Esophagus squamous epithelium (tissue), 5 donors: ENCODE measurements around the gene PRR20G. TPM values are rescaled to one million over a fixed set of nuclear protein-coding genes. Genes with fewer than 3 reads are reported as not detected.

ENCODE experiments used
- DNase-seq: peaks from one replicate; lab custom pipeline; 2025; lab: John Stamatoyannopoulos, UW
- H3K27ac ChIP-seq, 4 donors: fragments of 200-600 bp; sonication (generic); one replicate each; pipeline ENCODE4 v1.5.1; 2016 to 2019; ENCODE audit warnings: mild to moderate bottlenecking in 1 of 4
- H3K27me3 ChIP-seq, 4 donors: fragments of 200-600 bp; sonication (generic); 1 replicate in 3 of 4; 2 replicates in 1 of 4; pipeline versions ENCODE4 v1.5.1 to v1.6.0; 2017 to 2021; ENCODE audit warnings: antibody characterized with exemption in 1 of 4
- H3K36me3 ChIP-seq, 3 donors: fragments of 200-600 bp; sonication (generic); one replicate each; pipeline ENCODE4 v1.5.1; 2016 to 2019
- H3K4me1 ChIP-seq, 3 donors: fragments of 200-600 bp; sonication (generic); one replicate each; pipeline ENCODE4 v1.5.1; 2017 to 2019
- H3K4me3 ChIP-seq, 4 donors: fragments of 200-600 bp; sonication (generic); 1 replicate in 3 of 4; 2 replicates in 1 of 4; pipeline ENCODE4 v1.5.1; 2016 to 2019; ENCODE audit warnings: mild to moderate bottlenecking in 2 of 4, moderate library complexity in 1 of 4
- H3K9me3 ChIP-seq, 3 donors: fragments of 200-600 bp; sonication (generic); one replicate each; pipeline ENCODE4 v1.5.1; 2016 to 2019
- CTCF ChIP-seq, 6 experiments: fragments of 450-650 bp in 4 of 6; fragments of 200-600 bp in 2 of 6; sonication (generic) in 2 of 6; IDR thresholded peaks; one replicate each; pipeline ENCODE4 v1.5.1; 2016 to 2019; ENCODE audit warnings: antibody characterized with exemption in 6 of 6, mild to moderate bottlenecking in 4 of 6, moderate library complexity in 4 of 6
- POLR2A ChIP-seq, 4 donors: fragments of 450-650 bp; IDR thresholded peaks; one replicate each; pipeline ENCODE4 v1.6.1; 2017; ENCODE audit warnings: antibody characterized with exemption in 4 of 4, mild to moderate bottlenecking in 4 of 4, moderate library complexity in 3 of 4
- WGBS, 2 donors: methylation state at CpG; one replicate each; pipeline ENCODE4 v1.1.5; 2018; 5-methylcytosine and 5-hydroxymethylcytosine counted together
- intact Hi-C: fragments of 100-400 bp; cut with DNase I; formaldehyde crosslinking; loops from one replicate; pipeline ENCODE4 v1.15.0; 2022
- total RNA-seq, 4 donors: library from RNA; depleted of rRNA; stranded (reverse); fragments of >200 nt; gene quantifications; one replicate each; pipeline ENCODE4 v1.1.0, GENCODE V29; 2016
- donor health status: DM: yes; HTN: yes; CAD: no.

PRR20G gene
- total RNA-seq = not detected

DNA sequence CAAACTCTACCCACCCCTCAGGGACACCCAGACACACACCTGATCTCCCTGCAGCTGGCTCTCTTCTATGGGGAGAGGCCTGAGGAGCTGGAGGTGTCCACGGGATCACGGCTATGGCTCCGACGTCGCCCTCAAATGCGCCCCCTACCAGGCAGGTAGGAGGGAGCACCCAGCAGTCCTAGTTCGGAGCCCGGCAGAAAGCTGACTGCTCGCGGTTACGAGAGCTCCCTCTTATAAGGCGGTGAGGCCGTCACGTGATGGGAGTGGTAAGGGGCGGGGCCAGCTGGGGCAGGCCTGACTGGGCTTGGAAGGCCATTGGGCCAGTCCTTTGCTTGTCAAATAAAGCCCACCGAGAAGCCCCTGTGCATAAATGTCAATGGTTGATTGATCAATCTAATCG, at the start of gene PRR20G:
PRR20G (minus strand) TSS at position 207 of the 400 bp plus-strand sequence. CDS start 681 bp downstream, outside the sequence.
- intact Hi-C loops = no loop called here
- WGBS, 2 donors = 80 to 93% methylated on average over 6 to 17 of the region's 17 CpGs
- no peaks in the 10 kb centered on the region for H3K9me3 ChIP-seq

DNA sequence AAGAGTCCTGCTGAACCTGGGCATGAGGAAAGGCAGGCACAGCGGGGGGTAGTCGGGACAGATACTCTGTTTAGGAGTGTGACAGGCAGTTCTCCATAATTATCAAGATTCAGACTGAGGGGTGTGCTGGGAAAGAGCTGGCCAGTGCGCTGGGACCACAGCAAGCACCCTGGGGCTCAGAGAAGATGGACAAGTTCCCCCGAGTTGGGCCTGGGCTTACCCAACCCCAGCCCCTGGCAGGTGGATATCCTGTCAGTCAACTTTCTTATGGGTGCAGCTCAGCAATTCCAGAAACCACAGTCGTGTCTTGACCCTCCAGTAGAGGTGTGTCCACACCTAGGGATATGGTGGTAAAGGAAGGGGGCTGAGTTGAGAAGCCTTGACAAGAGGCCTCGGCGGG, 49.2 kb upstream of the PRR20G start:
- intact Hi-C loops = no loop called here
- Histone ChIP-seq H3K9me3 (peaks cover 0 to 12% (median 7%) of the 10 kb centered on the region in 3 donors), H3K27me3 (peaks cover 0 to 80% (median 0%) of the 10 kb centered on the region in 4 donors), H3K36me3 (no peaks in the 10 kb centered on the region), H3K4me1 (peaks cover 0 to 8% (median 4%) of the 10 kb centered on the region in 3 donors), H3K4me3 (no peak overlapping the region), H3K27ac (no peak overlapping the region)
- 79 to 87% methylated on average over 4 to 7 of the region's 7 CpGs for WGBS, 2 donors
- DNase-seq = no peak
- TF ChIP-seq POLR2A (IDR thresholded peaks at IDR 0.05) = no peak
- TF ChIP-seq CTCF (IDR thresholded peaks at IDR 0.05) = no peak

More for the DNA sequence above, at the start of gene PRR20G:
- no peaks in the 10 kb centered on the region for H3K27me3 ChIP-seq
- no peak within 1 kb of the TSS for H3K4me3 ChIP-seq
- H3K36me3 ChIP-seq = no peaks in the 10 kb centered on the region
- TF ChIP-seq POLR2A (IDR thresholded peaks at IDR 0.05) (no peak), CTCF (IDR thresholded peaks at IDR 0.05) (no peak)
- no peak within 1 kb of the TSS for H3K27ac ChIP-seq
- no peak for DNase-seq
- peaks cover 0 to 4% (median 0%) of the 10 kb centered on the region in 3 donors for H3K4me1 ChIP-seq

- 58 to 96% methylated on average over 3 of the region's 5 CpGs for WGBS, 2 donors
- no peaks in the 10 kb centered on the region for H3K36me3 ChIP-seq
- H3K4me1 ChIP-seq = peaks cover 0 to 8% (median 4%) of the 10 kb centered on the region in 3 donors
- DNase-seq = no peak
- H3K4me3 ChIP-seq = no peak overlapping the region
- TF ChIP-seq POLR2A (IDR thresholded peaks at IDR 0.05) (no peak), CTCF (IDR thresholded peaks at IDR 0.05) (no peak)
- peaks cover 0 to 78% (median 0%) of the 10 kb centered on the region in 4 donors for H3K27me3 ChIP-seq
- intact Hi-C loops = no loop called here
- peaks cover 0 to 12% (median 7%) of the 10 kb centered on the region in 3 donors for H3K9me3 ChIP-seq
- H3K27ac ChIP-seq = no peak overlapping the region
Measured at GRCh38 chr3:127336101-127336500, 48.3 kb upstream of the PRR20G start.

GRCh38 chr3:127330385-127330784, 42.5 kb upstream of the PRR20G start:
- no peaks in the 10 kb centered on the region for H3K36me3 ChIP-seq
- H3K9me3 ChIP-seq = peaks cover 0 to 28% (median 12%) of the 10 kb centered on the region in 3 donors
- H3K4me3 ChIP-seq = no peak overlapping the region
- H3K27me3 ChIP-seq = peaks cover 0 to 38% (median 0%) of the 10 kb centered on the region in 4 donors
- intact Hi-C loops = no loop called here
- no peaks in the 10 kb centered on the region for H3K4me1 ChIP-seq
- no peak overlapping the region for H3K27ac ChIP-seq
- DNase-seq = no peak
- 52 to 68% methylated on average over 2 of the region's 2 CpGs for WGBS, 2 donors
- TF ChIP-seq POLR2A (IDR thresholded peaks at IDR 0.05) = no peak
- TF ChIP-seq CTCF (IDR thresholded peaks at IDR 0.05) = no peak

GRCh38 chr3:127329631-127330285, 41.9 kb upstream of the PRR20G start:
- TF ChIP-seq POLR2A (IDR thresholded peaks at IDR 0.05) (no peak), CTCF (IDR thresholded peaks at IDR 0.05) (no peak)
- H3K27me3 ChIP-seq = peaks cover 0 to 35% (median 0%) of the 10 kb centered on the region in 4 donors
- no peak overlapping the region for H3K27ac ChIP-seq
- H3K4me1 ChIP-seq = no peaks in the 10 kb centered on the region
- H3K4me3 ChIP-seq = no peak overlapping the region
- intact Hi-C loops = no loop called here
- no peak for DNase-seq
- H3K36me3 ChIP-seq = no peaks in the 10 kb centered on the region
- 70 to 86% methylated on average over 2 of the region's 2 CpGs for WGBS, 2 donors
- H3K9me3 ChIP-seq = peaks cover 0 to 27% (median 12%) of the 10 kb centered on the region in 3 donors
